H1 (cell line): ENCODE results near the gene RNF149. TPM values are rescaled to one million over a fixed set of nuclear protein-coding genes. Genes with fewer than 3 reads are reported as not detected.

Source experiments
- CTCF ChIA-PET: fragments of 300-600 bp; sonication (Branson Sonifier 250); formaldehyde crosslinking; loops from one replicate; lab custom pipeline; 2021; ENCODE audit not compliant: partially characterized antibody; lab: Charles Lee
- POLR2A ChIA-PET: fragments of 300-600 bp; sonication (Branson Sonifier 250); formaldehyde crosslinking; loops from one replicate; lab custom pipeline; 2021; ENCODE audit warnings: inconsistent platforms; ENCODE audit not compliant: partially characterized antibody; lab: Charles Lee
- DNase-seq, 2 experiments: peaks; one replicate each; pipeline versions ENCODE4 v3.0.0 to v3.0.0-alpha.2; 2010 to 2022; ENCODE audit warnings: low spot score in 2 of 2, low read depth in 1 of 2, mixed read lengths in 1 of 2
- FAIRE-seq: peaks from 2 replicates; lab custom pipeline; 2011; peaks lifted over from hg19 to GRCh38; lab: Jason Lieb, UNC
- H2AFZ ChIP-seq: 2 replicates; pipeline ENCODE4 v1.8.1; 2012; ENCODE audit warnings: low read length, inconsistent platforms
- H2AK5ac ChIP-seq: 2 replicates; pipeline ENCODE4 v1.6.1; 2013; ENCODE audit warnings: low read depth, low read length
- H2BK120ac ChIP-seq: replicated peaks from 2 replicates; pipeline ENCODE3; 2013; ENCODE audit warnings: low read depth, low read length, inconsistent platforms
- H2BK12ac ChIP-seq: 2 replicates; pipeline ENCODE4 v1.6.1; 2013; ENCODE audit warnings: low read depth, low read length
- H2BK15ac ChIP-seq: 2 replicates; pipeline ENCODE4 v1.6.1; 2013; ENCODE audit warnings: low read length
- H2BK20ac ChIP-seq: 2 replicates; pipeline ENCODE4 v1.6.1; 2013; ENCODE audit warnings: low read length
- H2BK5ac ChIP-seq: 2 replicates; pipeline ENCODE4 v1.6.1; 2013; ENCODE audit warnings: low read depth, low read length
- H3K14ac ChIP-seq: 2 replicates; pipeline ENCODE4 v1.6.1; 2013; ENCODE audit warnings: inconsistent platforms; ENCODE audit not compliant: insufficient read length
- H3K18ac ChIP-seq: 2 replicates; pipeline ENCODE4 v1.6.1; 2013; ENCODE audit warnings: low read length; ENCODE audit errors: extremely low read depth
- H3K23ac ChIP-seq: 2 replicates; pipeline ENCODE4 v1.6.1; 2013; ENCODE audit warnings: inconsistent platforms; ENCODE audit not compliant: insufficient read length
- H3K23me2 ChIP-seq: 2 replicates; pipeline ENCODE4 v1.6.1; 2013; ENCODE audit warnings: low read depth, low read length
- H3K27ac ChIP-seq: 2 replicates; pipeline ENCODE4 v1.6.1; 2011; ENCODE audit warnings: low read depth, low read length, inconsistent platforms
- H3K27me3 ChIP-seq, 4 experiments: replicated peaks in 1 of 4; 1 replicate in 1 of 4; 2 replicates in 3 of 4; pipeline versions ENCODE4 v1.6.1 to v1.8.1; 2011 to 2013; ENCODE audit warnings: low read length in 3 of 4, mild to moderate bottlenecking in 3 of 4, inconsistent platforms in 2 of 4, mixed read lengths in 2 of 4, moderate library complexity in 1 of 4; ENCODE audit not compliant: control insufficient read depth in 3 of 4, insufficient read depth in 3 of 4; ENCODE audit errors: extremely low read depth in 1 of 4
- H3K36me3 ChIP-seq, 4 experiments: 2 replicates each; pipeline versions ENCODE4 v1.6.1 to v1.8.1; 2011 to 2013; ENCODE audit warnings: mild to moderate bottlenecking in 4 of 4, low read length in 3 of 4, moderate library complexity in 2 of 4, control low read depth in 1 of 4, inconsistent platforms in 1 of 4; ENCODE audit not compliant: insufficient read depth in 4 of 4, control insufficient read depth in 2 of 4
- H3K4ac ChIP-seq: replicated peaks from 2 replicates; pipeline ENCODE3; 2013; ENCODE audit warnings: low read length, low read depth, mixed read lengths, inconsistent platforms; ENCODE audit not compliant: insufficient read length
- H3K4me1 ChIP-seq, 4 experiments: replicated peaks in 1 of 4; 1 replicate in 1 of 4; 2 replicates in 3 of 4; pipeline versions ENCODE4 v1.6.1 to v1.8.1; 2011 to 2013; ENCODE audit warnings: low read length in 3 of 4, inconsistent platforms in 2 of 4, mixed read lengths in 1 of 4; ENCODE audit not compliant: insufficient read depth in 4 of 4, control insufficient read depth in 3 of 4
- H3K4me2 ChIP-seq, 2 experiments: 2 replicates each; pipeline versions ENCODE4 v1.6.1 to v1.8.1; 2011 to 2013; ENCODE audit warnings: low read depth in 2 of 2, low read length in 2 of 2, control low read depth in 1 of 2, inconsistent platforms in 1 of 2, mild to moderate bottlenecking in 1 of 2; ENCODE audit not compliant: insufficient read depth in 1 of 2
- H3K4me3 ChIP-seq, 4 experiments: fragments of 200-600, 300-600 bp in 1 of 4; sonication (generic), shearing (Covaris generic), sonication (Bioruptor Twin) in 1 of 4; 2 replicates each; pipeline versions ENCODE4 v1.5.1 to v1.8.1; 2011 to 2016; ENCODE audit warnings: low read length in 4 of 4, low read depth in 3 of 4, control low read depth in 2 of 4, inconsistent platforms in 2 of 4, mild to moderate bottlenecking in 2 of 4, mixed read lengths in 1 of 4, moderate library complexity in 1 of 4; ENCODE audit not compliant: insufficient read depth in 2 of 4; ENCODE audit errors: extremely low read depth in 1 of 4
- H3K56ac ChIP-seq: replicated peaks from 2 replicates; pipeline ENCODE3; 2013; ENCODE audit warnings: low read depth, mild to moderate bottlenecking, mixed read lengths, low read length, inconsistent platforms; ENCODE audit not compliant: insufficient read length
- H3K79me1 ChIP-seq: 2 replicates; pipeline ENCODE4 v1.6.1; 2013; ENCODE audit warnings: low read depth, low read length, control low read depth
- H3K79me2 ChIP-seq, 2 experiments: 2 replicates each; pipeline versions ENCODE4 v1.6.1 to v1.8.1; 2012 to 2013; ENCODE audit warnings: low read length in 2 of 2, mild to moderate bottlenecking in 2 of 2, inconsistent platforms in 1 of 2; ENCODE audit not compliant: insufficient read depth in 2 of 2, control insufficient read depth in 1 of 2
- H3K9ac ChIP-seq, 4 experiments: replicated peaks in 1 of 4; 1 replicate in 1 of 4; 2 replicates in 3 of 4; pipeline versions ENCODE4 v1.6.1 to v1.8.1; 2011 to 2013; ENCODE audit warnings: low read depth in 3 of 4, low read length in 3 of 4, control low read depth in 2 of 4, mild to moderate bottlenecking in 2 of 4, moderate library complexity in 2 of 4, inconsistent platforms in 1 of 4; ENCODE audit errors: extremely low read depth in 1 of 4
- H3K9me3 ChIP-seq, 2 experiments: 2 replicates each; pipeline versions ENCODE4 v1.6.1 to v1.8.1; 2012 to 2013; ENCODE audit warnings: mild to moderate bottlenecking in 2 of 2, moderate library complexity in 2 of 2, control low read depth in 1 of 2, inconsistent platforms in 1 of 2, low read depth in 1 of 2, low read length in 1 of 2, mixed read lengths in 1 of 2; ENCODE audit not compliant: insufficient read depth in 2 of 2
- H4K20me1 ChIP-seq, 2 experiments: replicated peaks in 1 of 2; 2 replicates each; pipeline versions ENCODE3 to v1.8.1; 2011 to 2013; ENCODE audit warnings: inconsistent platforms in 2 of 2, low read length in 2 of 2, mild to moderate bottlenecking in 1 of 2; ENCODE audit not compliant: insufficient read depth in 2 of 2, control insufficient read depth in 1 of 2
- H4K5ac ChIP-seq: 2 replicates; pipeline ENCODE4 v1.6.1; 2013; ENCODE audit warnings: low read length, low read depth, mixed read lengths, inconsistent platforms; ENCODE audit not compliant: insufficient read length
- H4K8ac ChIP-seq: 2 replicates; pipeline ENCODE4 v1.8.0; 2013; ENCODE audit warnings: mild to moderate bottlenecking, moderate library complexity, low read length, inconsistent platforms; ENCODE audit not compliant: insufficient read depth; ENCODE audit errors: extremely low read depth
- H4K91ac ChIP-seq: replicated peaks from 2 replicates; pipeline ENCODE3; 2013; ENCODE audit warnings: low read length, mixed read lengths, inconsistent platforms; ENCODE audit not compliant: insufficient read length
- BACH1 ChIP-seq: IDR thresholded peaks from 2 replicates; pipeline ENCODE4 v1.6.1; 2012; ENCODE audit warnings: low read length, improper control_type of control experiment
- CTBP2 ChIP-seq: IDR thresholded peaks from 2 replicates; pipeline ENCODE4 v1.7.0; 2011; ENCODE audit warnings: borderline replicate concordance, mild to moderate bottlenecking, moderate library complexity, mixed read lengths, low read length; ENCODE audit not compliant: insufficient read depth, insufficient read length
- GABPA ChIP-seq: IDR thresholded peaks from 2 replicates; pipeline ENCODE4 v1.6.1; 2011; ENCODE audit warnings: mild to moderate bottlenecking, low read length, moderate library complexity, borderline replicate concordance; ENCODE audit not compliant: insufficient read depth
- GTF2F1 ChIP-seq: IDR thresholded peaks from 2 replicates; pipeline ENCODE4 v1.6.1; 2012; ENCODE audit warnings: low read depth, low read length, improper control_type of control experiment, borderline replicate concordance
- PHF8 ChIP-seq: fragments of 200-600 bp; sonication (generic); conservative IDR thresholded peaks from 2 replicates; pipeline ENCODE4 v1.7.1; 2012; ENCODE audit warnings: low read depth, mild to moderate bottlenecking, inconsistent platforms, low read length, moderate library complexity
- POU5F1 ChIP-seq: IDR thresholded peaks from 2 replicates; pipeline ENCODE4 v1.6.1; 2011; ENCODE audit warnings: low read depth, mild to moderate bottlenecking, low read length, moderate library complexity
- RFX5 ChIP-seq: IDR thresholded peaks from 2 replicates; pipeline ENCODE4 v1.6.1; 2011; ENCODE audit warnings: low read depth, low read length, improper control_type of control experiment, borderline replicate concordance
- SAP30 ChIP-seq: fragments of 300-600 bp; sonication (generic); IDR thresholded peaks from 2 replicates; pipeline ENCODE4 v1.7.1; 2012; ENCODE audit warnings: low read length, moderate library complexity, mild to moderate bottlenecking, inconsistent platforms; ENCODE audit not compliant: insufficient read depth, insufficient replicate concordance
- SIRT6 ChIP-seq: IDR thresholded peaks from one replicate; pipeline ENCODE4 v1.7.1; 2012; ENCODE audit warnings: low read length, inconsistent platforms
- SRF ChIP-seq: IDR thresholded peaks from 2 replicates; pipeline ENCODE4 v1.6.1; 2011; ENCODE audit warnings: mild to moderate bottlenecking, low read depth, low read length, moderate library complexity
- WGBS, 2 experiments: shearing (Covaris generic) in 1 of 2; methylation state at CpG; one replicate each; pipeline versions ENCODE4 v1.1.6 to v1.1.7; 2013 to 2015; ENCODE audit warnings: low lambda C conversion rate in 2 of 2, mixed read lengths in 2 of 2, inconsistent platforms in 1 of 2, low coverage in 1 of 2, missing lambda C conversion rate in 1 of 2; ENCODE audit not compliant: insufficient replicate concordance in 2 of 2, insufficient coverage in 1 of 2, insufficient read length in 1 of 2; ENCODE audit errors: extremely low coverage in 1 of 2, missing lambda C conversion rate in 1 of 2; 5-methylcytosine and 5-hydroxymethylcytosine counted together
- polyA plus RNA-seq, 7 experiments: library from polyadenylated mRNA; depleted of rRNA in 3 of 7; stranded (reverse) in 5 of 7; unstranded in 2 of 7; fragments of >200 nt in 5 of 7; fragments of 200-250 nt in 2 of 7; gene quantifications; 1 replicate in 5 of 7; 2 replicates in 1 of 7; 4 replicates in 1 of 7; pipeline versions ENCODE4 v1.2.1 to v1.2.3, GENCODE V29; 2011 to 2013; ENCODE audit warnings: missing spikeins in 2 of 7, mixed read lengths in 2 of 7
- total RNA-seq: library from RNA; stranded (reverse); fragmentation: NEBNext Ultra II Directional; extraction: Animal tissue kit (Norgen Biotek cat#: 25700); gene quantifications from 2 replicates; pipeline ENCODE4 v1.2.1, GENCODE V29; 2021
- TF ChIP-seq, protein P1 (sequence below): IDR thresholded peaks from 2 replicates; pipeline ENCODE4 v1.6.1; 2012; ENCODE audit warnings: inconsistent platforms
- TF ChIP-seq, protein P2 (sequence below): IDR thresholded peaks from 2 replicates; pipeline ENCODE4 v1.6.1; 2011; ENCODE audit warnings: low read length, improper control_type of control experiment

Gene RNF149
- total and polyA plus RNA-seq, 2 of the 8 experiments (the other 6 are each of a cell fraction or from before 2014, with no cell fraction given), result 16.6 to 28.2 TPM

DNA sequence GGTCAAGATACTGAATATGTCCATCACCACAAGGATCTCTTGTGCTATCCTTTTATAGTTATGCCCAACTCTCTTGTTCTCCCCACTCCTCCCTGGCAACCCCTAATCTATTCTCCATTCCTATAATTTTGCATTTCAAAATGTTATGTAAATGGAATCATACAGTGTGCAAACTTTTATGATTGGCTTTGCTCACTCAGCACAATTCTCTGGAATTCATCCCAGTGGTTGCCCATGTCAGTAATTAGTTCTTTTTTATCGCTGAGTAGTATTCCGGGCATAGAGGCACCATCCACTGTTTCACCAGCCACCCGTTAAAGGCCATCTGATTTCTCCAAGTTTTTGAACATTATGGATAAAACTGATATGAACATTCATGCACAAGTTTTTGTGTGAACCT lies 38.4 kb upstream of the RNF149 start:
- FAIRE-seq (no peak), DNase-seq (no peak)
- Histone ChIP-seq H4K8ac (no peak overlapping the region), H4K20me1 (no peaks in the 10 kb centered on the region), H2BK120ac (no peak overlapping the region), H4K91ac (no peak overlapping the region), H2BK12ac (no peak overlapping the region), H3K23ac (no peak overlapping the region), H2BK20ac (no peak overlapping the region), H3K79me2 (no peaks in the 10 kb centered on the region), H3K4me1 (peaks cover 0 to 7% (median under 1%) of the 10 kb centered on the region in 4 experiments; a peak in 2 of 7 replicates), H2BK5ac (no peak overlapping the region), H3K14ac (no peak overlapping the region), H2BK15ac (no peak overlapping the region), H3K56ac (no peak overlapping the region), H4K5ac (no peak overlapping the region), H3K36me3 (no peaks in the 10 kb centered on the region), H3K9ac (no peak overlapping the region), H3K27ac (no peak overlapping the region), H3K4me2 (no peak overlapping the region), H2AFZ (no peak overlapping the region), H2AK5ac (no peak overlapping the region), H3K23me2 (no peaks in the 10 kb centered on the region), H3K4me3 (no peak overlapping the region), H3K18ac (no peak overlapping the region), H3K9me3 (no peaks in the 10 kb centered on the region), H3K4ac (no peak overlapping the region), H3K79me1 (no peaks in the 10 kb centered on the region), H3K27me3 (no peaks in the 10 kb centered on the region)
- TF ChIP-seq, protein P1, sequence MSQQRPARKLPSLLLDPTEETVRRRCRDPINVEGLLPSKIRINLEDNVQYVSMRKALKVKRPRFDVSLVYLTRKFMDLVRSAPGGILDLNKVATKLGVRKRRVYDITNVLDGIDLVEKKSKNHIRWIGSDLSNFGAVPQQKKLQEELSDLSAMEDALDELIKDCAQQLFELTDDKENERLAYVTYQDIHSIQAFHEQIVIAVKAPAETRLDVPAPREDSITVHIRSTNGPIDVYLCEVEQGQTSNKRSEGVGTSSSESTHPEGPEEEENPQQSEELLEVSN, result no peak
- TF ChIP-seq SIRT6 (no peak), SAP30 (no peak), POU5F1 (no peak), RFX5 (no peak), GTF2F1 (no peak), SRF (no peak), GABPA (no peak), PHF8 (no peak), CTBP2 (no peak), BACH1 (no peak)
- TF ChIP-seq, protein P2, sequence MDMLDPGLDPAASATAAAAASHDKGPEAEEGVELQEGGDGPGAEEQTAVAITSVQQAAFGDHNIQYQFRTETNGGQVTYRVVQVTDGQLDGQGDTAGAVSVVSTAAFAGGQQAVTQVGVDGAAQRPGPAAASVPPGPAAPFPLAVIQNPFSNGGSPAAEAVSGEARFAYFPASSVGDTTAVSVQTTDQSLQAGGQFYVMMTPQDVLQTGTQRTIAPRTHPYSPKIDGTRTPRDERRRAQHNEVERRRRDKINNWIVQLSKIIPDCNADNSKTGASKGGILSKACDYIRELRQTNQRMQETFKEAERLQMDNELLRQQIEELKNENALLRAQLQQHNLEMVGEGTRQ, result no peak
- ChIA-PET CTCF (interaction anchor here (1.0 to 2.1 kb wide), 4 partner anchors 8 to 72 kb away, joined by 3 to 9 read pairs (median 5); partner anchors contain the start of gene CREG2), POLR2A (no interaction called here)
- 96% methylated on average over 3 of the region's 3 CpGs; no CpG with 5 or more reads in 1 of the 2 experiments for WGBS, 2 experiments
